B cell (primary cell): ENCODE measurements around the gene CKAP5. TPM values are rescaled to one million over a fixed set of nuclear protein-coding genes. Genes with fewer than 3 reads are reported as not detected.

Source experiments
- ATAC-seq: fragments of 200-7000 bp; cut with Tn5 transposase; one replicate; pipeline ENCODE4 v1.10.0; 2021; ENCODE audit warnings: low read depth, mild to moderate bottlenecking, moderate number of reproducible peaks, moderate library complexity
- CTCF ChIA-PET: fragments of 350-600 bp; sonication (Branson Sonifier 250); formaldehyde crosslinking; loops from one replicate; lab custom pipeline; 2021; ENCODE audit warnings: antibody characterized with exemption, inconsistent platforms; lab: Charles Lee
- POLR2A ChIA-PET: fragments of 350-600 bp; sonication (Branson Sonifier 250); formaldehyde crosslinking; loops from one replicate; lab custom pipeline; 2021; ENCODE audit warnings: antibody characterized with exemption; lab: Charles Lee
- DNase-seq: peaks from one replicate; pipeline ENCODE4 v3.0.0; 2013
- H2AFZ ChIP-seq: 2 replicates; pipeline ENCODE4 v1.6.1; 2012; ENCODE audit warnings: mild to moderate bottlenecking, low read depth, low read length; ENCODE audit not compliant: insufficient read depth, poor library complexity, severe bottlenecking
- H3K27ac ChIP-seq, 2 donors: 1 replicate in 1 of 2; 2 replicates in 1 of 2; pipeline ENCODE4 v1.5.1; 2012 to 2013; ENCODE audit warnings: low read length in 2 of 2, mild to moderate bottlenecking in 2 of 2, moderate library complexity in 1 of 2
- H3K27me3 ChIP-seq, 4 experiments: fragments of 200-600 bp in 1 of 4; sonication (generic) in 1 of 4; replicated peaks in 1 of 4; 1 replicate in 2 of 4; 2 replicates in 2 of 4; pipeline versions ENCODE4 v1.6.1 to v1.7.0; 2013 to 2016; ENCODE audit warnings: low read length in 3 of 4, mild to moderate bottlenecking in 2 of 4, mixed read lengths in 1 of 4, moderate library complexity in 1 of 4; ENCODE audit not compliant: insufficient read depth in 4 of 4, control insufficient read depth in 3 of 4; ENCODE audit errors: control extremely low read depth in 1 of 4
- H3K36me3 ChIP-seq, 2 experiments: replicated peaks in 1 of 2; 1 replicate in 1 of 2; 2 replicates in 1 of 2; pipeline versions ENCODE4 v1.6.1 to v1.7.1; 2013; ENCODE audit warnings: low read length in 1 of 2; ENCODE audit not compliant: insufficient read depth in 2 of 2, control insufficient read depth in 1 of 2; ENCODE audit errors: control extremely low read depth in 1 of 2, extremely low read depth in 1 of 2
- H3K4me1 ChIP-seq, 2 donors: fragments of 200-600 bp in 1 of 2; sonication (generic) in 1 of 2; 1 replicate in 1 of 2; 2 replicates in 1 of 2; pipeline versions ENCODE4 v1.5.1 to v1.6.1; 2013 to 2017; ENCODE audit warnings: low read length in 2 of 2; ENCODE audit not compliant: control insufficient read depth in 2 of 2, insufficient read depth in 2 of 2
- H3K4me2 ChIP-seq: replicated peaks from 2 replicates; pipeline ENCODE3; 2012; ENCODE audit warnings: mild to moderate bottlenecking, low read depth, low read length; ENCODE audit not compliant: poor library complexity, severe bottlenecking
- H3K4me3 ChIP-seq, 5 experiments: fragments of 200-600 bp in 1 of 5; sonication (generic) in 1 of 5; 1 replicate in 3 of 5; 2 replicates in 2 of 5; pipeline versions ENCODE4 v1.5.1 to v1.7.0; 2011 to 2016; ENCODE audit warnings: low read length in 4 of 5, mild to moderate bottlenecking in 4 of 5, low read depth in 2 of 5, control low read depth in 1 of 5, moderate library complexity in 1 of 5; ENCODE audit not compliant: insufficient read depth in 1 of 5; ENCODE audit errors: control extremely low read depth in 1 of 5, extremely low read depth in 1 of 5
- H3K79me2 ChIP-seq: fragments of 200-600 bp; sonication (generic); one replicate; pipeline ENCODE4 v1.6.0; 2016; ENCODE audit warnings: low read length; ENCODE audit not compliant: control insufficient read depth, insufficient read depth
- H3K9ac ChIP-seq: fragments of 200-600 bp; sonication (generic); 2 replicates; pipeline ENCODE4 v1.6.1; 2017; ENCODE audit warnings: mild to moderate bottlenecking, low read length, moderate library complexity
- H3K9me3 ChIP-seq, 3 donors: one replicate each; pipeline versions ENCODE4 v1.6.1 to v1.7.1; 2013; ENCODE audit warnings: low read length in 2 of 3; ENCODE audit not compliant: control insufficient read depth in 2 of 3, insufficient read depth in 1 of 3; ENCODE audit errors: control extremely low read depth in 1 of 3
- H4K20me1 ChIP-seq: 2 replicates; pipeline ENCODE4 v1.6.0; 2012; ENCODE audit warnings: mild to moderate bottlenecking, low read length; ENCODE audit not compliant: insufficient read depth, control insufficient read depth, poor library complexity, severe bottlenecking
- H3K27ac Mint-ChIP-seq: one replicate; pipeline ENCODE4 v1.8.0; 2021; ENCODE audit warnings: mixed read lengths
- H3K27me3 Mint-ChIP-seq: one replicate; pipeline ENCODE4 v1.8.0; 2021; ENCODE audit warnings: mixed read lengths
- H3K4me1 Mint-ChIP-seq: one replicate; pipeline ENCODE4 v1.8.0; 2021; ENCODE audit warnings: mixed read lengths
- H3K4me3 Mint-ChIP-seq: one replicate; pipeline ENCODE4 v1.8.0; 2021; ENCODE audit warnings: mixed read lengths
- H3K9me3 Mint-ChIP-seq: one replicate; pipeline ENCODE4 v1.8.0; 2022; ENCODE audit warnings: mixed read lengths; ENCODE audit not compliant: insufficient read depth
- EZH2 ChIP-seq: IDR thresholded peaks from 2 replicates; pipeline ENCODE4 v1.6.1; 2012; ENCODE audit warnings: borderline replicate concordance, low read depth, mild to moderate bottlenecking, moderate library complexity, low read length; ENCODE audit not compliant: insufficient read depth, poor library complexity, severe bottlenecking
- WGBS: methylation state at CpG from one replicate; pipeline ENCODE4 v1.1.5; 2013; ENCODE audit warnings: missing lambda C conversion rate; ENCODE audit not compliant: insufficient coverage; 5-methylcytosine and 5-hydroxymethylcytosine counted together
- intact Hi-C: fragments of 100-400 bp; cut with micrococcal nuclease; formaldehyde crosslinking; loops from one replicate; pipeline ENCODE4 v1.10.0; 2022
- polyA plus RNA-seq: library from polyadenylated mRNA; depleted of rRNA; stranded (reverse); fragments of >200 nt; gene quantifications from 2 replicates; pipeline ENCODE4 v1.2.3, GENCODE V29; 2012
- total RNA-seq, 2 donors: library from RNA; stranded (reverse); fragments of 120-200 nt in 1 of 2; gene quantifications; 1 replicate in 1 of 2; 2 replicates in 1 of 2; pipeline versions ENCODE4 v1.2.3 to v1.2.4, GENCODE V29; 2013 to 2022
- TF ChIP-seq, protein P1 (sequence below): fragments of 200-600 bp; IDR thresholded peaks from one replicate; pipeline ENCODE4 v1.8.0; 2022; ENCODE audit warnings: antibody characterized with exemption, mild to moderate bottlenecking

CKAP5 gene
- total and polyA plus RNA-seq, 2 donors (not counting 1 experiment from before 2014, with no cell fraction given) = 7.3 to 54.3 TPM

DNA sequence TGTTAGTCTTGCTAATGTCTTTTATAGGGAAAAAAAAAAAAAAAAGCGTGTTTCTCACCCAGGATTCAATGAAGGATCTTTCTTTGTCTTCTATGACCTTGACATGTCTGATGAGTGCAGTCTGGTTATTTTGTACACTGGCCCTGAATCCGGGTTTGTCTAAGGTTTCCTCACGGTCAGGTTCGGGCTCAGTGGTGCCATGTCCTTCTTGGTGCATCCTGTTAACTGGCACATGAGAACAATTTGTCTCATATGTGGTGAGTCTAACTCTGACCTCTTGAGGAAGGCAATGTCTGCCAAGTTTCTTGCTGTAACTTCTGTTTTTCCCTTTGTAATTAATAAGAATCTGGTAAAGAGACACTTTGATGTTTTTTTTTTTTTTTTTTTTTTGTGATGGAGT lies 114.5 kb downstream of the CKAP5 start:
- CTCF ChIA-PET = no interaction called here

DNA sequence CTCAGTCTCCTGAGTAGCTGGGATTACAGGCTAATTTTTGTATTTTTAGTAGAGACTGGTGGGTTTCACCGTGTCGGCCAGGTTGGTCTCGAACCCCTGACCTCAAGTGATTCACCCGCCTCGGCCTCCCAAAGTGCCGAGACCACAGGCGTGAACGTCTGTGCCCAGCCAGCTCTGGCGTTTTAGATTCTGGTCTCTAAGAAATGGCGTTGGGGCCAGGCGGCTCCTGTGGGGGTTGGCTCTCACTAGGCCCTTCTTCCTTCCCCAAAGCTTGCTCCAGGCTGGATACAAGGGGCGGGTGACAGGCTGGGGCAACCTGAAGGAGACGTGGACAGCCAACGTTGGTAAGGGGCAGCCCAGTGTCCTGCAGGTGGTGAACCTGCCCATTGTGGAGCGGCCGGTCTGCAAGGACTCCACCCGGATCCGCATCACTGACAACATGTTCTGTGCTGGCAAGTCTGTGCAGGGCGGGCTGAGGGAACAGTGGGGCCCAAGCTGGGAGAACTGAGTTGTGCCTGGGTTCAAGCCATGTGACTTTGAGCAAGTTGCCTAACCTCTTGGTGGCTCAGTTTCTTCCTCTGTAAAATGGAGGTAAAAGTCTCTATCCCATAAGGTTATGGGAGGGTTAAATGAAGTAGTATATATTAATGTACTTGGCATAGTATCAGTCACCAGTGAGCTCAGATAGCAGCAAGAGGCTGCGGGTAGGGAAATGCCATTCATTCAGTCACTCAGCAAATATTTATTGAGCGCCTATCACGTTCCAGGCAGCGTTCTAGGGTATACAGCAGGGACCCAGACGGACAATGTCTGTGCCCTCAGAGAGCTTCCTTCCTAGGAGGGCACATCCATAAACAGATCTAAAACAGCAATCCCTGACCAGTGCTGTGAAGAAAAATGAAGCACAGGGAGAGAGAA lies 116.7 kb downstream of the CKAP5 start:
- H3K36me3 ChIP-seq = no peaks in the 10 kb centered on the region
- ATAC-seq (no peak), DNase-seq (no peak)
- H3K9ac ChIP-seq = no peak overlapping the region
- H3K4me2 ChIP-seq = no peak overlapping the region
- no peak overlapping the region for H2AFZ ChIP-seq
- H3K27me3 ChIP-seq = no peaks in the 10 kb centered on the region
- H3K4me1 Mint-ChIP-seq = no peaks in the 10 kb centered on the region
- no peak overlapping the region for H3K4me3 Mint-ChIP-seq
- intact Hi-C loops = no loop called here
- POLR2A ChIA-PET = no interaction called here
- H4K20me1 ChIP-seq = no peaks in the 10 kb centered on the region
- H3K9me3 Mint-ChIP-seq = no peaks in the 10 kb centered on the region
- no peaks in the 10 kb centered on the region for H3K4me1 ChIP-seq
- WGBS = 93% methylated on average over 21 of the region's 24 CpGs
- H3K27me3 Mint-ChIP-seq = no peaks in the 10 kb centered on the region
- CTCF ChIA-PET = no interaction called here
- no peaks in the 10 kb centered on the region for H3K9me3 ChIP-seq
- H3K27ac ChIP-seq = no peak overlapping the region
- H3K79me2 ChIP-seq = no peaks in the 10 kb centered on the region
- H3K4me3 ChIP-seq = no peak overlapping the region
- H3K27ac Mint-ChIP-seq = no peak overlapping the region
- TF ChIP-seq EZH2 = no peak
- TF ChIP-seq, protein P1, sequence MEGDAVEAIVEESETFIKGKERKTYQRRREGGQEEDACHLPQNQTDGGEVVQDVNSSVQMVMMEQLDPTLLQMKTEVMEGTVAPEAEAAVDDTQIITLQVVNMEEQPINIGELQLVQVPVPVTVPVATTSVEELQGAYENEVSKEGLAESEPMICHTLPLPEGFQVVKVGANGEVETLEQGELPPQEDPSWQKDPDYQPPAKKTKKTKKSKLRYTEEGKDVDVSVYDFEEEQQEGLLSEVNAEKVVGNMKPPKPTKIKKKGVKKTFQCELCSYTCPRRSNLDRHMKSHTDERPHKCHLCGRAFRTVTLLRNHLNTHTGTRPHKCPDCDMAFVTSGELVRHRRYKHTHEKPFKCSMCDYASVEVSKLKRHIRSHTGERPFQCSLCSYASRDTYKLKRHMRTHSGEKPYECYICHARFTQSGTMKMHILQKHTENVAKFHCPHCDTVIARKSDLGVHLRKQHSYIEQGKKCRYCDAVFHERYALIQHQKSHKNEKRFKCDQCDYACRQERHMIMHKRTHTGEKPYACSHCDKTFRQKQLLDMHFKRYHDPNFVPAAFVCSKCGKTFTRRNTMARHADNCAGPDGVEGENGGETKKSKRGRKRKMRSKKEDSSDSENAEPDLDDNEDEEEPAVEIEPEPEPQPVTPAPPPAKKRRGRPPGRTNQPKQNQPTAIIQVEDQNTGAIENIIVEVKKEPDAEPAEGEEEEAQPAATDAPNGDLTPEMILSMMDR = no peak

More for the DNA sequence above, 114.5 kb downstream of the CKAP5 start:
- no peaks in the 10 kb centered on the region for H3K4me1 Mint-ChIP-seq
- no peaks in the 10 kb centered on the region for H3K9me3 Mint-ChIP-seq
- H2AFZ ChIP-seq = no peak overlapping the region
- TF ChIP-seq, protein P1 = no peak
- TF ChIP-seq EZH2 = no peak
- no peak overlapping the region for H3K9ac ChIP-seq
- no peak overlapping the region for H3K4me3 Mint-ChIP-seq
- H3K9me3 ChIP-seq = no peaks in the 10 kb centered on the region
- H3K36me3 ChIP-seq = no peaks in the 10 kb centered on the region
- H3K4me1 ChIP-seq = no peaks in the 10 kb centered on the region
- no peaks in the 10 kb centered on the region for H3K27me3 Mint-ChIP-seq
- no peaks in the 10 kb centered on the region for H3K27me3 ChIP-seq
- H4K20me1 ChIP-seq = no peaks in the 10 kb centered on the region
- intact Hi-C loops = no loop called here
- H3K27ac ChIP-seq = no peak overlapping the region
- H3K27ac Mint-ChIP-seq = no peak overlapping the region
- DNase-seq (no peak), ATAC-seq (no peak)
- 88% methylated on average over 3 of the region's 4 CpGs for WGBS
- no peak overlapping the region for H3K4me3 ChIP-seq
- no peak overlapping the region for H3K4me2 ChIP-seq
- POLR2A ChIA-PET = no interaction called here
- H3K79me2 ChIP-seq = no peaks in the 10 kb centered on the region
